HG03521 (cell line): Measurements from ENCODE around the gene MESD.

Experiments
- ATAC-seq: cut with Tn5 transposase; IDR thresholded peaks from one replicate; pipeline ENCODE4 v1.9.1; 2021; ENCODE audit warnings: mild to moderate bottlenecking, moderate library complexity; ENCODE audit not compliant: unreplicated experiment

MESD gene

GRCh38 chr15:80940851-80941250, 48.8 kb downstream of the MESD start:
- ATAC-seq: no peak

GRCh38 chr15:80940331-80940730, 49.3 kb downstream of the MESD start:
- ATAC-seq: no peak

GRCh38 chr15:80939216-80939615, 50.4 kb downstream of the MESD start:
- ATAC-seq: no peak

GRCh38 chr15:80937718-80938117, 51.9 kb downstream of the MESD start:
- no peak for ATAC-seq

DNA sequence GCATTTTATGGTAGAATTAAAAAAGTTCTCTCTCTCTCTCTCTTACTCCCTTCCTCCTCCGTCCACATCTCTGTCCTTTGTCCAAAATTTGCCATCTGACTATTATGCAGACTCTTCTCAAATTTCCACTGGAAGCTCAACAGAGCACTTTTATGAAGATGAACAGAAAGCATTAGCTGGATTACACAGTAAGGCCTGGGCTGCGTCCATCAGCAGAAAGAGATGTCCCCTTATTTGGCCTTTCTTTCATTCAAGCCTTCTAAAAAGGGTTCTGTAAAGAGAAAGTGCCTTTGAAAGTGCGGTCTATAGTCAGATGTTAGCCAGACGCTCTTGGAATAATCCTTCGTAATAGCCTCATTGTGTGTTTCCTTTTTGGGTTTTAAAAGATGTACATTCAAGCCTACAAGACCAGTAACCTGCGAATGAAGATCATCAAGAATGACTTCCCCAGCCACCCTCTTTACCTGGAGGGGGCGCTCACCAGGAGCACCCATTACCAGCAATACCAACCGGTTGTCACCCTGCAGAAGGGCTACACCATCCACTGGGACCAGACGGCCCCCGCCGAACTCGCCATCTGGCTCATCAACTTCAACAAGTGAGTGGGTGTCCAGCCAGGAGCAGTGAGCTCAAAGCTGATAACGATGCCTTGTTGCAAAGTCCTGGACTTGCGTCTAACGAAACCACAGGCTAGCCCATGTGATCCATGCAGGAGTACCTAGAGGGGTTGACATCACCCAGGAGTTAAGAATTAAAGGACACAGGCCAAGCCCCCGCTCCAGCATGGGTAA, 53.1 kb downstream of the MESD start:
- ATAC-seq: no peak

- ATAC-seq: no peak
Measured at GRCh38 chr15:80934761-80935221, 54.8 kb downstream of the MESD start.

DNA sequence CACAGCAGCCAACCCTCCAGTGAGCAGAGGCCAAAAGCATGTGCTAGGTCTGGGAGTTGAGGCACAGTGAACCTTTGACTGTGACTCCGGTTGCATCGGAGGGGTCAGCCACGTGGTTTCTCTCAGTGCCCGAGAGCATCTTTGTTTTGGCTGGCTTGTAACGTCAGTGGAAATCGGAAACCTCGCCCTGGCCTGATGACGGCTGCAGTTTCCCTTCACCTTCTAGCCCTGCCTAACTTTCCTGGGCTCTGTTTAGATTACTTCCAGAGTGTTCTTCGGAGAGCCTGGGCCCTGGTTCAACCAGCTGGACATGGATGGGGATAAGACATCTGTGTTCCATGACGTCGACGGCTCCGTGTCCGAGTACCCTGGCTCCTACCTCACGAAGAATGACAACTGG, 56.6 kb downstream of the MESD start:
- no peak for ATAC-seq

- no peak for ATAC-seq
Measured at GRCh38 chr15:80932513-80932815, 57.2 kb downstream of the MESD start.

- no peak for ATAC-seq
Measured at GRCh38 chr15:80931721-80932512, 57.7 kb downstream of the MESD start.

- ATAC-seq: no peak
Measured at GRCh38 chr15:80931191-80931590, 58.4 kb downstream of the MESD start.

DNA sequence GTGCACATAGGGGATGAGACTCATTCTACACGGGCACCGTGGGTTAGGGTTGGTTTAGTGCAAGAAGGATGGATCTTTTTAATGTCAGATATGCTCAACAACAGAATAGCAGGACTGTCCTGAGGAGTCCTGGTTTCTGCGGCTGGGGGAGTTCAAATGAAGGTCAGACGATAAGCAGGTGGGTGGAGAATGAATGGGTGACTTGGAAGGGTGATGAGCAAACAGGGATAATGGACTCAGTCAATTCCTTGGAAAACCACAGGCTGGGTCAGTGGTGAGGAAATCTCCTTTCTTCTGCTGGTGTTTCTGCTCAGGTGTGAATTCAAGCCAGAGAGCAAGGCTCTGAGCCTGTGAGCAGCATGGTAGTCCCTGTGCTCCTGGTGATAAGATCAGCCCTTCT, 59.9 kb downstream of the MESD start:
- ATAC-seq: no peak

GRCh38 chr15:80929225-80929624, 60.4 kb downstream of the MESD start:
- no peak for ATAC-seq

DNA sequence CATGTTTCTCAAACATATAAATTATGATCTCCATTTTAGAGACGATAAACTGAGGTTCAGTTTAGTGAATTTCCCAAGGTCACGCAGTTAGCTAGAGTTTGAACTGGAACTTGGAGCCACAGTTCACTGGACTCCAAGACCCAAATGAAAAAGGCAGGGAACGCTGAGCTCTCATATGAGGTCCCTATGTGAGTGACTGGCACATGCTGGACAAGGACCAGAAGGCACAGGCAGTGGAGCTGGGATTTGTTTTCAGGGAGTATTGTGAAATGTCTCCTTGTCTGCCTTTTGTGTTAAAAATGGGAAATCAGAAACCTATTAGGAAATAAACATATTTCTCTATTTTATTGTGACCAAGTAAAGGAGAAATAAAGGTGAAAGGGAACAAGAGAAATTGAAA, 63.5 kb downstream of the MESD start:
- ATAC-seq: no peak

DNA sequence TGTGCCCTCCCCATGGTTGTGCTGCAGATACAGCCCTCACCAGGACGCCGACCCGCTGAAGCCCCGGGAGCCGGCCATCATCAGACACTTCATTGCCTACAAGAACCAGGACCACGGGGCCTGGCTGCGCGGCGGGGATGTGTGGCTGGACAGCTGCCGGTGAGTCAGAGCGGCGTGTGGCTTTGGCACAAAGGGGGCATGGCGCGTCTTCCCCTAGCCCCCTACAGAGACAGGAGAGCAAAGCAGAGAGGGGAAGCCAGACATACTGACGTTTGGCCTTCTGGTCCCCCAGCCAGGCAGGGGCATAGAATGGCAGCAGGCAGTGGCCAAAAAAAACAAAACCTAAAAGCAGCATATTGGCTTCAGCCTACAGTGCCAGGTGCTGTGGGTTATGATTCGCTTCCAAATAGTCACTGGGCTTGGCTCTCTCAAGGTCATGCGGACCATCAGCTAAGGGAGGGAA, 64.0 kb downstream of the MESD start:
- ATAC-seq: no peak

GRCh38 chr15:80924278-80924677, 65.3 kb downstream of the MESD start:
- no peak for ATAC-seq

DNA sequence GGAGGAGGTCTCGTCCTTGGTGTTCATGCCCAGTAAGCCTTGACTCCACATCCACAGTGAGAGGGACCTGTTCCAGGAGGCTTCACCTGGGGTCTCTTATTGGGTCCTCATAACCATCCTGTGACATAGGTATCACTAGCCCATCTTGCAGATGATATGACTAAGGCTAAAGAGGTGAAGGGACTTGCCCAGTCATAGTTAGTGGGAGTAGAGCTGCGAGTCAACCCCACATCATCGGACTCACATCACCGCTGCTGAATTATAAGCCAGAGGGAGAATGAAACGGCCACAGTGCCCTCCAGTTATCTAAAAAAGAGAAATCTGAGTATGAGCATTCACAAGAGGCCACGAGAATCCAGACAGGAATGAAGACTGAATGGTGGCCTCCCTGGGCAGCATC, 66.0 kb downstream of the MESD start:
- ATAC-seq: no peak

DNA sequence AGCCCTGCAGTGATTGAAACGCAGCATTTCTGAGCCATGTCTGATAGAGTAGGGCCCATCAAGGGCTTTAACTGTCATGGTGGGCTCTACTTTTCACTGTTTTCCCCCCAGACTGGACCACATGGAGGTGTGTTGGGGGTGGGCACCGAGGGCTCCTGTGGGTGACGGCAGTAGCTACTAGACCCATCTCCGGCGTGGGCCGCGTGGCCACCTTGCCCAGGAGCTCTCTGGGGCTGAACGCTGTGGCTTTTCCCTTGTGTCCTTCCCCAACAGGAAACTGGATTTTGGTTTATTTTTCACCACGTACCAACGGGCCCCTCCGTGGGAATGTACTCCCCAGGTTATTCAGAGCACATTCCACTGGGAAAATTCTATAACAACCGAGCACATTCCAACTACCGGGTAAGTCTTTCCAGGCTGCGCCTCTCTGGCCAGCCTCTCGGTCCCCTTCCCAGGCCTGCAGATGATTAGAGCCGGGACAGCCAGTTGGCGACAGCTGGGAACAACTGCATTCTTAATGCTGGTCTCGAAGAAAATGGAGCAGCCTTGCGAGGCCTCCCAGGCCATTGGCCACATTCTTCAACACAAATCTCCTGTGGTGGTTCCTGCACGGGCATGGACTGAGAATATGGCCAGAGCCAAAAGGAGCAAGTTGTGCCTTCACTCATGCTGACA, 67.7 kb downstream of the MESD start:
- no peak for ATAC-seq

GRCh38 chr15:80920271-80920699, 69.3 kb downstream of the MESD start:
- no peak for ATAC-seq

GRCh38 chr15:80918196-80918783, 71.3 kb downstream of the MESD start:
- ATAC-seq: no peak

- ATAC-seq: no peak
Measured at GRCh38 chr15:80916056-80916455, 73.6 kb downstream of the MESD start.

DNA sequence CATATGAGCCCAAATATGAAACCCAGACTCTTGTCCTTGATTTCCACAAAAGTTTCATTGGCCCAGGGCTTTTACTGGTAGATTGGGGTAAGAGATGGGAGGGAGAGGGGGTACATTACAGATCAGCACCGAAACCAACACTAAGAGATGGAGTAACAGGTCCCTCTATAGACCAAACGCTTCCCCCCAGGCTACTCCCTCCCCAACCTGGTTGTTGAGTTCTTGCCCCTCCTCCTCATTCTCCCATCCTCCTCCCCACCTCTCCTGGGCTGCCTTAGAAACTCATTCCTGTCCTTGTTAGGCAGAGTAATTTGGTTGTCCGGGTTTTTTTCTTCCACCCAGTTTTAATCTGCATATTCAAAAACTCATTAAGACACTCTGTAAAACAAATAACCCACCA, 74.1 kb downstream of the MESD start:
- no peak for ATAC-seq
